ENCODE measurements around the gene DENR. TPM values are rescaled to one million over a fixed set of nuclear protein-coding genes. Genes with fewer than 3 reads are reported as not detected.

DENR gene
- total and polyA plus RNA-seq, 2 of the 13 experiments (the other 11 are each of a cell fraction or from before 2014, with no cell fraction given), result 30.0 to 59.1 TPM

- TF ChIP-seq GMEB2 (CRISPR knock-in tag; IDR thresholded peaks at IDR 0.05; ENCODE audit: low read depth) (peak; percentile 67; the same call in 1 of the 2 replicates), ZNF124 (CRISPR knock-in tag; IDR thresholded peaks at IDR 0.05) (peak; percentile 85; the same call in 1 of the 2 replicates), ZNF468 (CRISPR knock-in tag; IDR thresholded peaks at IDR 0.05) (no peak), ZSCAN5A (CRISPR knock-in tag; IDR thresholded peaks at IDR 0.05; ENCODE audit: borderline replicate concordance) (no peak; the same call in 1 of the 2 replicates), ATF6 (CRISPR knock-in tag; conservative IDR thresholded peaks at IDR 0.05) (peak; percentile 87), ZNF329 (CRISPR knock-in tag; IDR thresholded peaks at IDR 0.05; ENCODE audit: low read depth) (0 out of 2 replicates have a peak, but pooled peaks have one; percentile 22), RNF2 (conservative IDR thresholded peaks at IDR 0.05; ENCODE audit: low read depth) (no peak), POGZ (CRISPR knock-in tag; IDR thresholded peaks at IDR 0.05) (peak; percentile 96), JUN (CRISPR knock-in tag; IDR thresholded peaks at IDR 0.05) (no peak), RARA (CRISPR knock-in tag; IDR thresholded peaks at IDR 0.05) (peak; percentile 40), ZNF597 (CRISPR knock-in tag; IDR thresholded peaks at IDR 0.05) (peak; percentile 48; the same call in 1 of the 2 replicates), NFIC (IDR thresholded peaks at IDR 0.05; ENCODE audit: low read length) (no peak), ARHGAP35 (CRISPR knock-in tag; IDR thresholded peaks at IDR 0.05; ENCODE audit: borderline replicate concordance) (peak; percentile 65; the same call in 1 of the 2 replicates), NFKBIZ (CRISPR knock-in tag; IDR thresholded peaks at IDR 0.05) (0 out of 2 replicates have a peak, but pooled peaks have one; percentile 51), ZBTB39 (CRISPR knock-in tag; IDR thresholded peaks at IDR 0.05) (no peak), REXO4 (CRISPR knock-in tag; IDR thresholded peaks at IDR 0.05; ENCODE audit: borderline replicate concordance) (no peak), SNAI1 (CRISPR knock-in tag; IDR thresholded peaks at IDR 0.05; ENCODE audit: borderline replicate concordance) (no peak), KLF13 (CRISPR knock-in tag; IDR thresholded peaks at IDR 0.05) (0 out of 2 replicates have a peak, but pooled peaks have one; percentile 55), SMARCE1 (IDR thresholded peaks at IDR 0.05; ENCODE audit: borderline replicate concordance) (no peak), JDP2 (CRISPR knock-in tag; IDR thresholded peaks at IDR 0.05; ENCODE audit: borderline replicate concordance) (no peak)
These were observed at the start of gene DENR (continued) for GRCh38 chr12:122752464-122753318.
